ENCODE data around the gene ASCC1.

GRCh38 chr10:72056113-72056512 is 160.0 kb downstream of the ASCC1 start:
- TF ChIP-seq CTCF (optimal IDR thresholded peaks at IDR 0.05 in 1 of 3, IDR thresholded peaks at IDR 0.05 in 1 of 3, conservative IDR thresholded peaks at IDR 0.05 in 1 of 3; ENCODE audit: extremely low read depth in 1 of 3, insufficient read depth in 2 of 3, low read length in 3 of 3) (no peak), EZH2 (IDR thresholded peaks at IDR 0.05; ENCODE audit: low read length) (no peak)

Data from keratinocyte (primary cell).